ENCODE measurements around the gene CCDC191. TPM values are rescaled to one million over a fixed set of nuclear protein-coding genes. Genes with fewer than 3 reads are reported as not detected.

CCDC191 gene
- polyA plus RNA-seq, 3 donors: 0.48 to 2.9 (median 1.2) TPM

DNA sequence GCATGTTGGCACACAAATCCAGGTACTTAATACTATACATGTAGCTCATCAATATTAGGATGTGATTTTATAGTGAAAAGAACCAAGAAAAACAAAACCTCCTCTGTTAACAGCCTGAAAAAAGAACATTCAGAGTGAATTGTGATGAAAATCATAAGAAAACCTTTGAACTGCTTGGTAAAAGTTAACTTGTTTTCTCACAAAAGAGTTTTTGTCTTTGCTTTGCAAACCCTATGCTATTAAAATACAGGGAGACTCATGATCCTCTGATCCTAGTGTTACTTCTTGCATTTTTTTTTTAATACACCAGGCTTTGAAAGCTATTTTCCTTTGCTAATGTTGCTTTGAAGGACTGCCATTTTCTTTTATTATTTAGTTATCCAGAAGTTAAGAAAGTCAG is 23.9 kb upstream of the CCDC191 start:
- no peak overlapping the region for H3K9ac ChIP-seq (ENCODE audit: insufficient read depth, low read length, poor library complexity, severe bottlenecking)
- H3K9me3 ChIP-seq (replicated peaks in 1 of 2; ENCODE audit: control insufficient read depth in 1 of 2, insufficient read depth in 1 of 2, low read length in 2 of 2): no peaks in the 10 kb centered on the region
- H3K27me3 ChIP-seq (ENCODE audit: control insufficient read depth in 2 of 2, insufficient read depth in 2 of 2, low read length in 2 of 2): no peaks in the 10 kb centered on the region
- intact Hi-C loops (cut with micrococcal nuclease): no loop called here
- no peak overlapping the region for H3K4me3 Mint-ChIP-seq
- H2AFZ ChIP-seq (ENCODE audit: insufficient read depth, low read depth, low read length, poor library complexity, severe bottlenecking): no peak overlapping the region
- H4K20me1 ChIP-seq (ENCODE audit: insufficient read depth, low read length): no peaks in the 10 kb centered on the region
- no peaks in the 10 kb centered on the region for H3K4me1 ChIP-seq (ENCODE audit: control insufficient read depth in 1 of 2, insufficient read depth in 2 of 2, low read length in 2 of 2)
- H3K36me3 ChIP-seq (replicated peaks in 1 of 2; ENCODE audit: control insufficient read depth in 1 of 2, insufficient read depth in 2 of 2, low read length in 2 of 2): peaks cover 92 to 100% of the 10 kb centered on the region in 2 donors
- no peak for TF ChIP-seq CTCF (IDR thresholded peaks at IDR 0.05)
- peak overlapping the region in 1 of 2 donors; percentile 37 for H3K27ac ChIP-seq (ENCODE audit: low read depth in 1 of 2, low read length in 2 of 2)
- DNase-seq: no peak
- H3K36me3 Mint-ChIP-seq: peaks cover 87 to 100% of the 10 kb centered on the region in 2 donors
- no peaks in the 10 kb centered on the region for H3K4me1 Mint-ChIP-seq
- H3K79me2 ChIP-seq (ENCODE audit: insufficient read depth, low read length): no peaks in the 10 kb centered on the region
- H3K9me3 Mint-ChIP-seq: no peaks in the 10 kb centered on the region
- no peak overlapping the region for H3K27ac Mint-ChIP-seq
- no peak overlapping the region for H3K4me3 ChIP-seq (replicated peaks in 1 of 3; ENCODE audit: low read depth in 2 of 3, low read length in 3 of 3)
- no peaks in the 10 kb centered on the region for H3K27me3 Mint-ChIP-seq (ENCODE audit: low read depth in 3 of 3)
- no peak overlapping the region for H3K4me2 ChIP-seq (replicated peaks; ENCODE audit: extremely low read depth, low read length, poor library complexity, severe bottlenecking)

DNA sequence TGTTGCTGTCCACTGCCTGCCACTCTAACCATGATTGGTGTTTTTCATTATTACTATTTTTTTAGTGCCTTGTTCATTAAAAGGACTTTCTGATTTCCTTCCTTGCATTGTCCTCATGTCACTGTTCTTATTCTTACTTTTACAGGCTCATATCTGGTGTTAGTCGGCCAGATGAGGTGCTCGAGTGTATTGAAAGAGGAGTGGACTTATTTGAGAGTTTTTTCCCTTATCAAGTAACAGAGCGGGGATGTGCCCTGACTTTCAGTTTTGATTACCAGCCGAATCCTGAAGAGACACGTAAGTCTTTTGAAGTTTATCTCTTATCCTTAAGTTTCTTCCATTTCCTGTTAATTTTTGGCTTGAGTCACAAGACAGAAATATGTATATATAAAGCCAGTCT is 23.4 kb upstream of the CCDC191 start:
- H3K27ac ChIP-seq (ENCODE audit: low read depth in 1 of 2, low read length in 2 of 2): peak overlapping the region in 1 of 2 donors; percentile 37
- H3K36me3 Mint-ChIP-seq: peaks cover 88 to 100% of the 10 kb centered on the region in 2 donors

More for the DNA sequence above, 23.4 kb upstream of the CCDC191 start:
- H3K4me1 Mint-ChIP-seq: no peaks in the 10 kb centered on the region
- H3K4me1 ChIP-seq (ENCODE audit: control insufficient read depth in 1 of 2, insufficient read depth in 2 of 2, low read length in 2 of 2): no peaks in the 10 kb centered on the region
- no peaks in the 10 kb centered on the region for H3K79me2 ChIP-seq (ENCODE audit: insufficient read depth, low read length)
- H3K9ac ChIP-seq (ENCODE audit: insufficient read depth, low read length, poor library complexity, severe bottlenecking): no peak overlapping the region
- intact Hi-C loops (cut with micrococcal nuclease): no loop called here
- H3K9me3 Mint-ChIP-seq: no peaks in the 10 kb centered on the region
- WGBS (ENCODE audit: insufficient coverage): no CpG with 5 or more reads among the region's 5 CpGs
- no peak overlapping the region for H3K4me3 Mint-ChIP-seq
- H3K4me2 ChIP-seq (replicated peaks; ENCODE audit: extremely low read depth, low read length, poor library complexity, severe bottlenecking): no peak overlapping the region
- no peak overlapping the region for H3K4me3 ChIP-seq (replicated peaks in 1 of 3; ENCODE audit: low read depth in 2 of 3, low read length in 3 of 3)
- H4K20me1 ChIP-seq (ENCODE audit: insufficient read depth, low read length): no peaks in the 10 kb centered on the region
- H3K27ac Mint-ChIP-seq: peak overlapping the region in 2 of 7 donors; percentile 10 to 15
- no peaks in the 10 kb centered on the region for H3K9me3 ChIP-seq (replicated peaks in 1 of 2; ENCODE audit: control insufficient read depth in 1 of 2, insufficient read depth in 1 of 2, low read length in 2 of 2)
- H3K27me3 ChIP-seq (ENCODE audit: control insufficient read depth in 2 of 2, insufficient read depth in 2 of 2, low read length in 2 of 2): no peaks in the 10 kb centered on the region
- TF ChIP-seq CTCF (IDR thresholded peaks at IDR 0.05): no peak
- DNase-seq: no peak
- peaks cover 93 to 100% of the 10 kb centered on the region in 2 donors for H3K36me3 ChIP-seq (replicated peaks in 1 of 2; ENCODE audit: control insufficient read depth in 1 of 2, insufficient read depth in 2 of 2, low read length in 2 of 2)
- H2AFZ ChIP-seq (ENCODE audit: insufficient read depth, low read depth, low read length, poor library complexity, severe bottlenecking): no peak overlapping the region
- H3K27me3 Mint-ChIP-seq (ENCODE audit: low read depth in 3 of 3): no peaks in the 10 kb centered on the region
